ENCODE data around the gene NDUFA7. TPM values are rescaled to one million over a fixed set of nuclear protein-coding genes. Genes with fewer than 3 reads are reported as not detected.
A peak's percentile ranks its signal among the peaks of the same experiment; 100 is the strongest.
"Not testable (repeated sequence)": the region's sequence is repeated elsewhere in the genome, so short reads cannot be mapped to it uniquely, and the experiment has no call there.

Gene NDUFA7
- total and polyA plus RNA-seq, 4 donors, result 22.3 to 92.6 (median 58.3) TPM

GRCh38 chr19:8320564-8321066 is 560 bp downstream of the NDUFA7 start:
- H3K27ac ChIP-seq (ENCODE audit: low read depth, low read length), result peak overlapping the region; percentile 93
- no peaks in the 10 kb centered on the region for H3K27me3 ChIP-seq (ENCODE audit: control insufficient read depth, insufficient read depth, low read length)
- H3K36me3 ChIP-seq (ENCODE audit: control insufficient read depth, insufficient read depth, low read length), result peaks cover 44% of the 10 kb centered on the region
- H3K4me1 ChIP-seq (ENCODE audit: control insufficient read depth, insufficient read depth, low read length), result peaks cover 29% of the 10 kb centered on the region
- H3K4me3 ChIP-seq (ENCODE audit: low read depth, low read length), result peak overlapping the region; percentile 99
- H3K9me3 ChIP-seq (ENCODE audit: control insufficient read depth, insufficient read depth, low read length), result no peaks in the 10 kb centered on the region
- no peak for DNase-seq (ENCODE audit: low read depth in 4 of 6, low spot score in 6 of 6)
- WGBS (ENCODE audit: insufficient coverage), result 10% methylated on average over 16 of the region's 16 CpGs

- DNase-seq (ENCODE audit: low read depth in 4 of 6, low spot score in 6 of 6), result no peak
- Histone ChIP-seq H3K4me1 (ENCODE audit: control insufficient read depth, insufficient read depth, low read length) (peaks cover 29% of the 10 kb centered on the region), H3K27me3 (ENCODE audit: control insufficient read depth, insufficient read depth, low read length) (no peaks in the 10 kb centered on the region), H3K27ac (ENCODE audit: low read depth, low read length) (peak overlapping the region; percentile 93), H3K36me3 (ENCODE audit: control insufficient read depth, insufficient read depth, low read length) (peaks cover 48% of the 10 kb centered on the region), H3K9me3 (ENCODE audit: control insufficient read depth, insufficient read depth, low read length) (no peaks in the 10 kb centered on the region), H3K4me3 (ENCODE audit: low read depth, low read length) (peak overlapping the region; percentile 99)
- 90% methylated on average over 7 of the region's 19 CpGs for WGBS (ENCODE audit: insufficient coverage)
These were observed 1.2 kb downstream of the NDUFA7 start for GRCh38 chr19:8319807-8320520.

- not testable (repeated sequence) for H3K9me3 ChIP-seq (ENCODE audit: control insufficient read depth, insufficient read depth, low read length); H3K27me3 ChIP-seq (ENCODE audit: control insufficient read depth, insufficient read depth, low read length); H3K4me3 ChIP-seq (ENCODE audit: low read depth, low read length); DNase-seq (ENCODE audit: low read depth in 4 of 6, low spot score in 6 of 6); H3K27ac ChIP-seq (ENCODE audit: low read depth, low read length)
- peaks cover 23% of the 10 kb centered on the region for H3K4me1 ChIP-seq (ENCODE audit: control insufficient read depth, insufficient read depth, low read length)
- H3K36me3 ChIP-seq (ENCODE audit: control insufficient read depth, insufficient read depth, low read length), result peaks cover 48% of the 10 kb centered on the region
- 89% methylated on average over 1 of the region's 9 CpGs for WGBS (ENCODE audit: insufficient coverage)
These were observed 2.3 kb downstream of the NDUFA7 start for GRCh38 chr19:8318835-8319234.

- no peak overlapping the region for H3K4me3 ChIP-seq (ENCODE audit: low read depth, low read length)
- DNase-seq (ENCODE audit: low read depth in 4 of 6, low spot score in 6 of 6), result no peak
- no peaks in the 10 kb centered on the region for H3K27me3 ChIP-seq (ENCODE audit: control insufficient read depth, insufficient read depth, low read length)
- H3K27ac ChIP-seq (ENCODE audit: low read depth, low read length), result no peak overlapping the region
- 76% methylated on average over 9 of the region's 14 CpGs for WGBS (ENCODE audit: insufficient coverage)
- H3K9me3 ChIP-seq (ENCODE audit: control insufficient read depth, insufficient read depth, low read length), result no peaks in the 10 kb centered on the region
- H3K36me3 ChIP-seq (ENCODE audit: control insufficient read depth, insufficient read depth, low read length), result peaks cover 55% of the 10 kb centered on the region
- H3K4me1 ChIP-seq (ENCODE audit: control insufficient read depth, insufficient read depth, low read length), result peaks cover 17% of the 10 kb centered on the region
These were observed 4.6 kb downstream of the NDUFA7 start for GRCh38 chr19:8316351-8317125.

- Histone ChIP-seq H3K4me1 (ENCODE audit: control insufficient read depth, insufficient read depth, low read length) (peaks cover 12% of the 10 kb centered on the region), H3K36me3 (ENCODE audit: control insufficient read depth, insufficient read depth, low read length) (peaks cover 68% of the 10 kb centered on the region)
- H3K9me3 ChIP-seq (ENCODE audit: control insufficient read depth, insufficient read depth, low read length); H3K27ac ChIP-seq (ENCODE audit: low read depth, low read length); H3K27me3 ChIP-seq (ENCODE audit: control insufficient read depth, insufficient read depth, low read length); DNase-seq (ENCODE audit: low read depth in 4 of 6, low spot score in 6 of 6); H3K4me3 ChIP-seq (ENCODE audit: low read depth, low read length): not testable (repeated sequence)
- WGBS (ENCODE audit: insufficient coverage), result 100% methylated on average over 7 of the region's 11 CpGs
These were observed 6.1 kb downstream of the NDUFA7 start for GRCh38 chr19:8314981-8315640.

- Histone ChIP-seq H3K36me3 (ENCODE audit: control insufficient read depth, insufficient read depth, low read length) (peaks cover 72% of the 10 kb centered on the region), H3K9me3 (ENCODE audit: control insufficient read depth, insufficient read depth, low read length) (no peaks in the 10 kb centered on the region), H3K4me3 (ENCODE audit: low read depth, low read length) (no peak overlapping the region), H3K4me1 (ENCODE audit: control insufficient read depth, insufficient read depth, low read length) (peaks cover 31% of the 10 kb centered on the region), H3K27me3 (ENCODE audit: control insufficient read depth, insufficient read depth, low read length) (no peaks in the 10 kb centered on the region), H3K27ac (ENCODE audit: low read depth, low read length) (no peak overlapping the region)
- DNase-seq (ENCODE audit: low read depth in 4 of 6, low spot score in 6 of 6), result no peak
- 75% methylated on average over 12 of the region's 16 CpGs for WGBS (ENCODE audit: insufficient coverage)
These were observed 9.5 kb downstream of the NDUFA7 start for GRCh38 chr19:8311461-8312260.

- Histone ChIP-seq H3K36me3 (ENCODE audit: control insufficient read depth, insufficient read depth, low read length) (peaks cover 73% of the 10 kb centered on the region), H3K4me1 (ENCODE audit: control insufficient read depth, insufficient read depth, low read length) (peaks cover 43% of the 10 kb centered on the region), H3K4me3 (ENCODE audit: low read depth, low read length) (no peak overlapping the region), H3K27me3 (ENCODE audit: control insufficient read depth, insufficient read depth, low read length) (no peaks in the 10 kb centered on the region), H3K27ac (ENCODE audit: low read depth, low read length) (no peak overlapping the region), H3K9me3 (ENCODE audit: control insufficient read depth, insufficient read depth, low read length) (no peaks in the 10 kb centered on the region)
- 90% methylated on average over 13 of the region's 17 CpGs for WGBS (ENCODE audit: insufficient coverage)
- DNase-seq (ENCODE audit: low read depth in 4 of 6, low spot score in 6 of 6), result no peak
These were observed 10.7 kb downstream of the NDUFA7 start for GRCh38 chr19:8310342-8311055.

GRCh38 chr19:8308891-8309291 is 12.3 kb downstream of the NDUFA7 start:
- H3K4me1 ChIP-seq (ENCODE audit: control insufficient read depth, insufficient read depth, low read length), result peaks cover 48% of the 10 kb centered on the region
- DNase-seq (ENCODE audit: low read depth in 4 of 6, low spot score in 6 of 6), result no peak
- H3K27ac ChIP-seq (ENCODE audit: low read depth, low read length), result no peak overlapping the region
- WGBS (ENCODE audit: insufficient coverage), result 58% methylated on average over 17 of the region's 17 CpGs
- H3K36me3 ChIP-seq (ENCODE audit: control insufficient read depth, insufficient read depth, low read length), result peaks cover 73% of the 10 kb centered on the region
- no peaks in the 10 kb centered on the region for H3K27me3 ChIP-seq (ENCODE audit: control insufficient read depth, insufficient read depth, low read length)
- peak overlapping the region; percentile 61 for H3K4me3 ChIP-seq (ENCODE audit: low read depth, low read length)
- no peaks in the 10 kb centered on the region for H3K9me3 ChIP-seq (ENCODE audit: control insufficient read depth, insufficient read depth, low read length)

Measured in spinal cord (tissue), 10 donors.